ENCODE data around the gene KIF1C.

Gene KIF1C

GRCh38 chr17:4972322-4972721 lies 25.4 kb upstream of the KIF1C start (continued):
- no peak for TF ChIP-seq ZBTB6 (tag by site-specific recombination; IDR thresholded peaks at IDR 0.05)
- TF ChIP-seq ZNF645 (tag by site-specific recombination; IDR thresholded peaks at IDR 0.05) = no peak
- no peak for TF ChIP-seq ZNF214 (tag by site-specific recombination; IDR thresholded peaks at IDR 0.05; ENCODE audit: borderline replicate concordance)
- TF ChIP-seq AEBP2 (tag by site-specific recombination; IDR thresholded peaks at IDR 0.05; ENCODE audit: borderline replicate concordance) = no peak
- no peak for TF ChIP-seq ZNF169 (tag by site-specific recombination; IDR thresholded peaks at IDR 0.05)
- TF ChIP-seq IKZF3 (tag by site-specific recombination; IDR thresholded peaks at IDR 0.05) = no peak
- TF ChIP-seq ZNF311 (tag by site-specific recombination; IDR thresholded peaks at IDR 0.05; ENCODE audit: borderline replicate concordance) = no peak
- TF ChIP-seq HOXD13 (CRISPR knock-in tag; IDR thresholded peaks at IDR 0.05; ENCODE audit: borderline replicate concordance) = no peak
- TF ChIP-seq PBX3 (CRISPR knock-in tag; IDR thresholded peaks at IDR 0.05) = no peak

GRCh38 chr17:4972752-4973151 lies 25.0 kb upstream of the KIF1C start:
- H3K4me3 ChIP-seq (ENCODE audit: low read depth, low read length) = no peak overlapping the region
- H3K36me3 ChIP-seq (ENCODE audit: control insufficient read depth in 2 of 2, insufficient read depth in 1 of 2, low read length in 2 of 2) = peaks cover 38 to 81% of the 10 kb centered on the region in 2 experiments
- POLR2A ChIA-PET = interaction anchor here (1.1 to 11.3 kb wide), 2 partner anchors 22 to 63 kb away, joined by 3 to 358 read pairs; partner anchors contain the start of genes ENO3 and PFN1
- CTCF ChIA-PET = interaction anchor here (0.8 kb wide), 1 partner anchor 15 kb away, joined by 4 read pairs; the partner anchor contains the start of gene CAMTA2
- H3K4me1 ChIP-seq (ENCODE audit: control insufficient read depth, insufficient read depth, low read length) = peaks cover 10% of the 10 kb centered on the region
- no peak for TF ChIP-seq ZSCAN23 (tag by site-specific recombination; IDR thresholded peaks at IDR 0.05)
- TF ChIP-seq ZNF416 (tag by site-specific recombination; IDR thresholded peaks at IDR 0.05) = no peak
- TF ChIP-seq, protein P1, sequence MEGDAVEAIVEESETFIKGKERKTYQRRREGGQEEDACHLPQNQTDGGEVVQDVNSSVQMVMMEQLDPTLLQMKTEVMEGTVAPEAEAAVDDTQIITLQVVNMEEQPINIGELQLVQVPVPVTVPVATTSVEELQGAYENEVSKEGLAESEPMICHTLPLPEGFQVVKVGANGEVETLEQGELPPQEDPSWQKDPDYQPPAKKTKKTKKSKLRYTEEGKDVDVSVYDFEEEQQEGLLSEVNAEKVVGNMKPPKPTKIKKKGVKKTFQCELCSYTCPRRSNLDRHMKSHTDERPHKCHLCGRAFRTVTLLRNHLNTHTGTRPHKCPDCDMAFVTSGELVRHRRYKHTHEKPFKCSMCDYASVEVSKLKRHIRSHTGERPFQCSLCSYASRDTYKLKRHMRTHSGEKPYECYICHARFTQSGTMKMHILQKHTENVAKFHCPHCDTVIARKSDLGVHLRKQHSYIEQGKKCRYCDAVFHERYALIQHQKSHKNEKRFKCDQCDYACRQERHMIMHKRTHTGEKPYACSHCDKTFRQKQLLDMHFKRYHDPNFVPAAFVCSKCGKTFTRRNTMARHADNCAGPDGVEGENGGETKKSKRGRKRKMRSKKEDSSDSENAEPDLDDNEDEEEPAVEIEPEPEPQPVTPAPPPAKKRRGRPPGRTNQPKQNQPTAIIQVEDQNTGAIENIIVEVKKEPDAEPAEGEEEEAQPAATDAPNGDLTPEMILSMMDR (tag by site-specific recombination; IDR thresholded peaks at IDR 0.05) = no peak
- no peak for TF ChIP-seq ZNF626 (tag by site-specific recombination; IDR thresholded peaks at IDR 0.05)
- TF ChIP-seq WT1 (tag by site-specific recombination; IDR thresholded peaks at IDR 0.05) = no peak
- no peak for TF ChIP-seq OSR2 (tag by site-specific recombination; IDR thresholded peaks at IDR 0.05)
- TF ChIP-seq ZNF571 (tag by site-specific recombination; IDR thresholded peaks at IDR 0.05) = no peak
- no peak for TF ChIP-seq ZBTB26 (tag by site-specific recombination; optimal IDR thresholded peaks at IDR 0.05)
- no peak for TF ChIP-seq HIC1 (tag by site-specific recombination; IDR thresholded peaks at IDR 0.05)
- no peak for TF ChIP-seq OVOL3 (tag by site-specific recombination; IDR thresholded peaks at IDR 0.05)
- no peak for TF ChIP-seq ZBTB44 (tag by site-specific recombination; IDR thresholded peaks at IDR 0.05)
- TF ChIP-seq ZNF473 (tag by site-specific recombination; IDR thresholded peaks at IDR 0.05) = no peak
- H3K27ac ChIP-seq (ENCODE audit: extremely low read depth, low read depth, low read length) = no peak overlapping the region
- no peaks in the 10 kb centered on the region for H3K9me3 ChIP-seq (ENCODE audit: control insufficient read depth, insufficient read depth, low read depth, low read length)
